ENCODE measurements around the gene ATP6V0A4.
"Not testable (repeated sequence)": the region's sequence is repeated elsewhere in the genome, so short reads cannot be mapped to it uniquely, and the experiment has no call there.

ATP6V0A4 gene

DNA sequence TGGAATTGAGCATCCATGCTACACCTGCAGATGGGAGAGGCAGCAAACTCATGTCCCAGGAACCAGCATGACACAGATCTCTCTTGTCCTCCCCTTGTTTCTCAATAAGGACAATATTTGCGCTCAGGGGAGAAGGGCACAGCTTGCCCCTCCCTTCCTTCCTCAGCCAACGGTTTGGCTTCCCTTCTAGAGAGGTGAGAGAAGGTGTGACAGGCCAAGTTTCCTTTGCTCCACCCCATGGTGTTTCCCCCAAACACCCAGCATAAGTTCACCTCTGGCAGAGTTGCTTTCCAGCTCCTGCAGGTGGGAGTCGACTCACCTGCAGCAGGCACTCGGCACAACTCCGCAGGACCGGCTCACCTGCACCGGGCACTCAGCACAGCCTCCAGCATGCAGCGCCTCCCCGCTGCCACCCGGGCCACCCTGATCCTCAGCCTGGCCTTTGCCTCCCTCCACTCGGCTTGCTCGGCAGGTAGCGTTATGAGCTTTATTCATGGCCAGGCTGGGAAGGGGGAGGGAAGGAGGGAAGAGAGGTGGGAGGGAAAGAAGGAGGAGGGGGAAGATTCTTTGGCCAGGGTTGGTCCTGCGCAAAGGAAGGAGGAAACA is at the start of gene ATP6V0A4, which contains the start of gene TMEM213:
Gene ATP6V0A4, minus strand, starts transcription at position 482 of the 606 bp plus-strand sequence. CDS start 26,949 bp downstream, outside the sequence.
Gene TMEM213, plus strand, starts transcription at position 280 of the 606 bp plus-strand sequence. Its CDS starts 111 bp downstream, at position 391.
- no peak for DNase-seq (ENCODE audit: low read depth)

DNA sequence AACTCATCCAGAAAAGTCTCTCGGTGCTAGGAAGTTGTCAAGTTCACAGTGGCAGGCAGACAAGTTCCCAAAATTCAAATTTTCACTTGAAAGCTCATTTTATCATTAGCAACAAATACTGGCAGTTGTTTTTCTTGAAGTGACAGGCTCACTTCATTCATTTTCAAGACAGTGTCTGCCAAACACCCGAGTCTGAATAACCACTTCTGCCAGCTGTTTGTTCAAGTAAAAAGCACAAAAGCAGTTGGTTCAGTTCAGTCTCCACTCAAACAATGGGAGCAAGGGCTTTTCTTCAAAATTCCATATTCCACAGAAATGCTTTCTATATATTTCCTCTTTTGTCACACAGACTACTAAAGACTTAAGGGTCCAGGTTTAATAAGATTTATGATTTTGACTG is 47.7 kb upstream of the ATP6V0A4 start:
- no peak for DNase-seq (ENCODE audit: low read depth)

DNA sequence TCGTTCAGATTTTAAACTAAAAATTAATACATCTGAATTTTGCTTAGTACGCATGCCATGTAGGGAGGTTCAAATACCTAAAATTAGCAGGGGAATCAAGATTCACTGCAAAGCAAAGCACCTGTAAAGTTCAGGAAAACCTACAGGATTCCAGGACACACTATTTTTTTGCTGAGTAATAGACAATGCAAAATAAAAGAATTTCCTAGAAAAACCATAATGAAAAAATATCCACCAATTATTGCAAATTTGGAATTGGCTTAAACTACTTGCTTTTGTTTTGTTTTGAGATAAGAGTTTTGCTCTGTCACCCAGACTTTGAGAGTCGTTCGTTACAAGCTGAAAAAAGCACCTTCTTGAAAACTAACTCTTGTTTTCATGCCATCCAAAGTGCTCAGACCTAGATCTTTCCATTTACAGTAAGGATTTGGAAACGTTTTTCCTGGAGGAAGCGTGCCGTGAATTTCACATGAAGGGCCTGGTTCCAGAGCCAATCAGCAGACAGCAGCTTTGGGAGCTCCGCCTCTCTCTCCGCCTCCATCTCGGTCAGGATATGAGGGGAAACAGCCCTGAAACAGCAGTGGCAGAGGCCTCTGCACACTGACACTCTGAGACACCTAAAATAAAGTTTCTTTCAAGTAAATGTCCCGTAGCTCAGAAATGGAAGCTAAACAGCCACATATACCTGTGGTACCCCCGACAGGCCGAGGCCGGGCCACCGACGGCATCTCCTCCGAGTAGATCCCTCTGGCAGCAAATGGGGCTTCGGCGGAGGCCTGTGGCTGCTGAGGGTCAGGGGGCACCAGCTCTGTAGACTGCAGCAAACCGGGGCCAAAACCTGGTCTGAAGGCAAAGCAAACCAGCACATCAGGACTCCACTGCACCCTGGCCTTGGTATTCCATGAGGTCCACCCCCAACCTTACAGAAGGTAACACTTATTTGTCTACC is 45.9 kb upstream of the ATP6V0A4 start:
- no peak for DNase-seq (ENCODE audit: low read depth)

DNA sequence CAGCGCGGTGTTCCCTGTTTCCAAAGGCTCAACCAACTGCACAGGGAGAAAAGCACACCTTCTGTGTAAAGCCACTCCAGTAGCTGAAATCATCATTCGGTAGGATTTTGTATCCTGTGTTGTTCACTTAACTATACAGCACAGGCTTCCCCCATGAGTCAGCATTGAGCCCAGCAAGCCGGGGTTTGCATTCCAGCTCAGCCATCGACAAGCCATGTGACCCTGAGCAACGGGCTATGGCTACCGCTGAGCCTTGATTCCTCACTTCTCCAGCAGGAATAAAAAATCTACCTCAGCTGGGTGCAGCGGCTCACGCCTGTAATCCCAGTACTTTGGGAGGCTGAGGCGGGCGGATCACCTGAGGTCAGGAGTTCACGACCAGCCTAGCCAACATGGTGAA is 44.1 kb upstream of the ATP6V0A4 start:
- DNase-seq (ENCODE audit: low read depth) = peak; percentile 8

DNA sequence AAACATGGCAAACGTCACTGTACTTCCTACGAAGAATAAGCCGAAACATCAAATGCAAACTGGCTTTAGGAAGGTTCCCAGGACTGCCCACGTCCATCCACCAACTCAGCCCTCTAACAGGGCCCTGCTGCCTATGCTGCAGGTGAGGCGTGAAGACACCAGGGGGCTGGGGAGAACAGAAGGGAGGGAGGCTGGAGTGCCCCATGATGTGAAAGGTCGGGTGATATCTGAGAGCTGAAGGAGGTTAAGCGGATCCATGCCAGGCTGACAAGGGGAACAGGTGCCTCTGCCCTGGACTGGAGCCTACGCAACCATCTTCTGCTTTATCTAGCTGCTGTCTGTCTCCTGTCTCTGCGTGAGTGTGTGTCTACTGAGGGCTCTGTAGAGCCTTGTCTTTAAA is 40.2 kb upstream of the ATP6V0A4 start:
- no peak for DNase-seq (ENCODE audit: low read depth)

DNA sequence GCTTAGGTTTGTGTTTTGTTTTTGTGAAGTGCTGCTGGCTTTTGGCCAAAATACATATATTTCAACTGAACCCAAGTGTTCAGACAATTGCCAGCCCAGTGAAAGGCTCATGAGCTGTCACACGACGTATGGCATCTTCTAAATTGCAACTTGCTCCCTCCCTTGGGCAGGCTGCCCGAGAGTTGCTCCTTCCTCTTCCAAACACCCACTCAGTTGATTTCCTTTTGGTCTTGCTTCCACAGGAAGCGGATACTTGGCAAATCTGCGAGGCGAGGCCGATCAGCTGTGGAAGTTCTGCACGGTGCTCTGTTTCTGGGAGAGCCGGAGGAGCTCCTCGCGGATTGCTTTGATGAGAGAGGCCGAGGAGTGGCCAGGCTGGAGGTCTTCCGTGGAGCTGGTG is 39.6 kb upstream of the ATP6V0A4 start:
- no peak for DNase-seq (ENCODE audit: low read depth)

DNA sequence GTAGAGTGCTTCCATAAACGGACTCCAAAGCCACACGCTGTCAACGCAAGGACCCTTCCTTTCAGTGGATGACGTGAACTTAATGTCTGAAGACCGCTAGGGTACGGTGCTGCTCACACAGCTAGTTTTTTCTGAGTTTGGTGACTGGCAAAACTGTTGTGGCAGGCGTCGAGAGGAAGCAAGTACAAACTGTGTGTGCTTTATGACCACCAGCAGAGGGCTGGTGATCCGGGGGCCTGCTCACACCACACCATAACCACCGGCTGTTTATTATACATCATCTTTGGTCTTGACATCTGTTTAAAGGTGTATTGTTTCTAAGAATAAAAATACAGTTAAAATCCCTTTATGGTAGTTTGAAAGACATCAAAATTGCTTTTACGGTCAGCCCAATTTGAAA is 37.1 kb upstream of the ATP6V0A4 start:
- no peak for DNase-seq (ENCODE audit: low read depth)

DNA sequence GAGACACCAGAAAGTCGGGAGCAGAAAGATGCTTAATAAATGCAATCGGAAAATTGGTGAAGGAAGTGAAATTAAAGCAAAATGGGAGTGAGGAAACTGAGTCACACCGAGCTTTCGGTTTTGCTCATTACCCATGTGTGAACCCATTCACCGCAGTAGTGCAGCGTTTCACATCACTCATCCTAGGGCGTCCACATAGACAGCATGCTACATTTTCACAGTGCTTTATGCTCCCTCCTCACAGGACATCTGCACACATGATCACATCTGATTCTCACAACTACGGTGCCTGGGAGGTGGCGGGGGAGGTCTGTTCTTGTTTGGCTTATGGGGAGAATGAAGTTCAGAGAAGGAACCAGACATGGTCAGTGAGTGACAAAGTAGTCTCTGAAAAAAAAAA is 36.6 kb upstream of the ATP6V0A4 start:
- no peak for DNase-seq (ENCODE audit: low read depth)

DNA sequence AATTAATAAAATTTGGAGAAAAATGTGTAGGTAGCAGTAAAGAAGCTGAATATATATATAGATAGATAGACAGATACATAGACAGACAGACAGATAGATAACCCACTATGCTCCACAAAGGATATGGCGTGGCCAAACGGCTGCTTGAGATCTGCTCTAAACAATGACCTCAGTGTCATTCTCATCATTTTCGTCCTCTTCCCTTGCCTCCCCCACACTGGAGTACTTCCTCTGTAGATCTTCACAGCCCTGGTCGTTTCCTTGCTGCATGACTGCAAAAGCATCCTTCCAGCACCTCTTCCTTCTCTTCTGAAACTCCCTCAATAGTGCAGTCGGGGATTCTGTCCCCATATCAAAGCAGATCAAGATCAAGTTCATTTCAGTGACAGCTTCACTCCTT is 35.6 kb upstream of the ATP6V0A4 start:
- no peak for DNase-seq (ENCODE audit: low read depth)

DNA sequence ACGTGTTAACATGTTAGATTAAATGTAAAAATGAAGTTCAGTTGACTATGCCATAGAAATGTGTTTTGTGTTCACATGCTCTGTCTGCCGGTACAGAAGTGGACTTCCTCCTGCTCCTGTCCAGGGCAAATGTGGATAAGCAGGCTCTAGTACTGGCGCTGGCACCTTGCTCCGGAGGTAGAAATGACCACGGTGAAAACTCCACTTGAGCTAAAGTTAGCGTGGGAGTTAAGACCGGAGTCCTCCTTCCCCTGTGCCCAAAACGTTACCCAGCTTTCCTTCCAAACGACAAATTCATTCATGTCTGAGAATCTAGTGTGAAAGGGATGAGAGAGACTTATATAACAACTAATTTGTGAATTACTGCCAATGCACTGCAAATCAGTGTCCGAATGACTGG is 35.0 kb upstream of the ATP6V0A4 start:
- DNase-seq (ENCODE audit: low read depth) = no peak

DNA sequence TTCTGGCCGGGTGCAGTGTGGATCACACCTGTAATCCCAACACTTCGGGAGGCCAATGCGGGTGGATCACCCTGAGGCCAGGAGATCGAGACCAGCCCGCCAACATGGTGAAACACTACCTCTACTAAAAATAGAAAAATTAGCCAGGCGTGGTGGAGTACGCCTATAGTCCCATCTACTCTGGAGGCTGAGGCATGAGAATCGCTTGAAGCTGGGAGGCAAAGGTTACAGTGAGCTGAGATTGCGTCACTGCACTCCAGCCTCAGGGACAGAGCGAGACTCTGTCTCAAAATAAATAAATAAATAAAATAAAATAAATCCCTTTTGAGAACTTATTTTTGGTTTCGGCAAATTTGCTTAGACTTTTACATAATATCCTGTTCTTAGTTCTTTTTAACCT is 31.3 kb upstream of the ATP6V0A4 start:
- no peak for DNase-seq (ENCODE audit: low read depth)

DNA sequence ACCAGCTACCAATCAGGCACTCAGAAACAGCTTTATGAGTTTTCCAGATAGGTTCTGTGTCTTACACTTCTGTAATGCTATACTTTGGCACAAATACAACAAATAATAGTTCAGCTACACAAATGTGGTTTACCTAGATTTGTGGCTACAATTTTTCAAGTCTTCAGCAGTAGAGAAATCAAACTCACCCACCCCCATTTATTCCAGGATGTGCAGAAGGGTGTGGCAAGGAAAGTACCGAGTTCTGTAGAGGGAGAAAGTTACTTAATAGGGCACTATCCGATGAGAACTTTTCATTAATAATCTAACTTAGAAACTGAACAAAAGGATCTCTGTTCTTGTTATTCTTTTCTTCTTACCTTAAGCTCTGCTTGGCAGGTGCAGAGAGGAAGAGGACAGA is 30.3 kb upstream of the ATP6V0A4 start:
- no peak for DNase-seq (ENCODE audit: low read depth)

DNA sequence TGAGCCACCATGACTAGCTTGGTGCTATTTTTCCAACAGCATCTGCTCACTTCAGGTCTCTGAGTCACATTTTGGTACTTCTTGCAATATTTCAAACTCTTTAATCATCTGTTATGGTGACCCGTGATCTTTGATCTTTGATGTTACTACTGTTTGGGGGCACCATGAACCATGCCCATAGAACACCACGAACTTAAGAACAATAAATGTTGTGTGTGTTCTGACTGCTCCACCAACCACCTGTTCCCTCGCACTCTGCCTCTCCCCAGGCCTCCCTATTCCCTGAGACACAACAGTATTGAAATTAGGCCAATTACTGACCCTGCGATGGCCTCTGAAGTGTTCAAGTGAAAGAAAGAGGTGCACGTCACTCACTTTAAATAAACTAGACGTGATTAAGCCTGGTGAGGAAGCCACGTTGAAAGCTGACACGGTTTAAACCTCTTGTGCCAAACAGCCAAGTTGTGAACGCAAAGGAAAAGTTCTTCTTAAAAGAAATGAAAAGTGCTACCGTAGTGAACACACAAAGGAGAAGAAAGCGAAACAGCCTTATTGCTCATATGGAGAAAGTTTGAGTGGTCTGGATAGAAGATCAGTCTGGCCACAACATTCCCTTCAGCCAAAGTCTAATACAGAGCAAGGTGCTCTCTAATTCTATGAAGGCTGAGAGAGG is 27.2 kb upstream of the ATP6V0A4 start:
- no peak for DNase-seq (ENCODE audit: low read depth)

DNA sequence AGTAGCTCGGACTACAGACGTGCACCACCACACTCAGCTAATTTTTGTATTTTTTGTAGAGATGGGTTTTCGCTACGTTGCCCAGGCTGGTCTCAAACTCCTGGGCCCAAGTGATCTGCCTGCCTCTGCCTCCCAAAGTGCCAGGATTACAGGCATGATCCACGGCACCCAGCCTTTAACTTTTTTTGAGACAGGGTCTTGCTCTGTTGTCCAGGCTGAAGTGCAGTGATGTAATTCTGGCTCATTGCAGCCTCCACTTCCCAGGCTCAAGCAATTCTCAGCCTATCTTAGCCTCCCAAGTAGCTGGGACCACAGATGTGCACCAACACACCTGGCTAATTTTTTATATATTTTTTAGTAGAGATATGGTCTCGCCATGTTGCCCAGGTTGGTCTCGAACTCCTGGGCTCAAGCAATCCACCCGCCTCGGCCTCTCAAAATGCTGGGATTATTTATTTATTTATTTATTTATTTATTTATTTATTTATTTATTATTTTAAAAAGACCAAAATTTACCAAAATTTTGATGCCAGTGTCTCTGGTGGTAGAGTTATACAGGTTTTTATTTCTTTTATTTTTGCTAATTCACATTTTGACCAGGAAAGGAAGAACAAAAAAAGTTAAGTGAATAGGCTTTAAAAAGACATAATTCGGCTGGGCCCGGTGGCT is 25.0 kb upstream of the ATP6V0A4 start:
- DNase-seq (ENCODE audit: low read depth) = no peak

DNA sequence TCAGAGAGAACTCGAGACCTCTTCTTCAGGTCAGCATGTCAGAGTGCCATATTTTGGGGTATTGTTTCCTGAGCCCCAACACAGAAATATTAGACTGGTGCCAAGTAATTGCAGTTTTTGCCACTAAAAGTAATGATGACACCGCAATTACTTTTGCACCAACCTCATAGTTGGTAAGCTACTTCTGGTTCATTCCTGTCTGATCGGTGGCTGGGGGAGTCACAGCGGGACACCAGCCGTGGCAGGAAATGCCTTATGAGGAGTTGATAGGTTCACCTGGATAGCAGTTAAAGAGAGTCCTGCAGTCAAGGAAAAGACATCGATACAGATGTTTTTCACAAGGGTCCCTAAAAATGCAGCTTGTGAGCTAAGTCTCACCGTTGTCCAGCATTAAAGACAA is 23.9 kb upstream of the ATP6V0A4 start:
- no peak for DNase-seq (ENCODE audit: low read depth)

DNA sequence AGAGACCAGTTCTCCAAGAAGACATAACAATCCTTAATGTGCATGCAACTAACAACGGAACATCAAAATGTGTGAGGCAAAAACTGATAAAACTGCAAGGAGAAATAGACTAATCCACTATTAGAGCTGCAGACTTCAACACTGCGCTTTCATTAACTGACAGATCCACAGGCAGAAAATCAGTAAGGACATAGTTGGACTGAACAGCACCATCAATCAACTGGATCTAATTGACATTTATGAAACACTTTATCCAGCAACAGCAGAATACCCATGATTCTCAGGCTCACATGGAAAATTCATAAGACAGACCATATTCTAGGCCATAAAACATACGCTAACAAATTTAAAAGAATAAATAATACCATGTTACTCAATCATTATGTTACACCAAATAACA is 21.6 kb upstream of the ATP6V0A4 start:
- no peak for DNase-seq (ENCODE audit: low read depth)

DNA sequence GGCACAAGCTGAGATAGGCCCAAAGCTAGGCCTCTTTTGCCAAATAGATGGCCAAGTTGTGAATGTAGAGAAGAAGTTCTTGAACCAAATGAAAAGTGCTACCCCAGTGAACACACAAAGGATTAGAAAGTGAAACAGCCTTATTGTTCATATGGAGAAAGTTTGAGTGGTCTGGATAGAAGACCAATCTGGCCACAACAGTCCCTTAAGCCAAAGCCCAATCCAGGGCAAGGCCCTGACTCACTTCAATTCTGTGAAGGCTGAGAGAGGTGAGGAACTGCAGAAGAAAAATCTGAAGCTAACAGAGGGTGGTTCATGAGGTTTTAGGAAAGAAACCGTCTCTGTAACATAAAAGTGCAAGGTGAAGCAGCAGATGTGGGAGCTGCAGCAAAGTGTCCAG is 18.7 kb upstream of the ATP6V0A4 start:
- DNase-seq (ENCODE audit: low read depth) = no peak

DNA sequence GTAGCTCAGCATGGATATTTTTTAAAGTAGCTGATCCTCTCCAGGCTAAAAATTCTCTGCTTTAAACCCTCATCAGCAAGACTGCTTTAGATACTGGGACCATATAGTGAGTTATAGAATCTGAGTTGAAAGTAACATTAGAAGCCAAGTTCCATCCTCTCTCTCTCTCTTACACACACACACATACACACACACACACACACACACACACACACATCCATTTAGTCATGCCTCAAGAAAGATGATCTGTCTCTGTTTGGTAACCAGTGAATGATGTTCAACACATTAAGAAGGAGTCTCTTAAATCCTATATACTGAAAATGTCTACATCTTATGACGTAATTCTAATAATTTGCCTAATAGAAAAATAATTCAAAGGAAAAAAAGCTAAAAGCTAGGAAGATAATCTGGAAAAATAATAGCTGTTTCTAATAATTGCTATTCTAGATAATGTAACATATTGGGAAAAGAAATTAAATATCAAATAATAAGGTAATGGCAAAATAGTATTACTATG is 16.9 kb upstream of the ATP6V0A4 start:
- no peak for DNase-seq (ENCODE audit: low read depth)

DNA sequence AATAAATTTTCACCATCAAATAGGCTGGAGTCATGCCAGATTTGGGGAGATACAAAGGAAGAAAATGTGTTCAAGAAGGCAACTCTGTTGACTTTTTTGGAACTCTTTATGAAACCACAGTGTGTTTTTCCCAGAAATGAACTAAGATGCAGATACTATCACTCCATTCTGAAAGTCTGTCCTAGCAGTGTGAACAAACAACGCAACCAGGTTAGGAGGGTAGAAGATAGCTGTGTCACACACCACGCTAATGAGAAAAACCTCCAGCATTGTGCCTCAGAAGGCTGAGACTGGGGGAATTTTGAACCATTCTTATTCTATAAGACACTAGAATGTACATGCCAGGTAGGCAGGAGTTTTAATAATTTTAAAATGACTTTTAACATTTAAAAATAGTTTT is 15.9 kb upstream of the ATP6V0A4 start:
- DNase-seq (ENCODE audit: low read depth) = no peak

DNA sequence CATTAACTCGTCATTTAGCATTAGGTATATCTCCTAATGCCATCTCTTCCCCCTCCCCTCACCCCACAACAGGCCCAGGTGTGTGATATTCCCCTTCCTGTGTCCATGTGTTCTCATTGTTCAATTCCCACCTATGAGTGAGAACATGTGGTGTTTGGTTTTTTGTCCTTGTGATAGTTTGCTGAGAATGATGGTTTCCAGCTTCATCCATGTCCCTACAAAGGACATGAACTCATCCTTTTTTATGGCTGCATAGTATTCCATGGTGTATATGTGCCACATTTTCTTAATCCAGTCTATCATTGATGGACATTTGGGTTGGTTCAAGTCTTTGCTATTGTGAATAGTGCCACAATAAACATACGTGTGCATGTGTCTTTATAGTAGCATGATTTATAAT is 13.3 kb upstream of the ATP6V0A4 start:
- not testable (repeated sequence) for DNase-seq (ENCODE audit: low read depth)

DNA sequence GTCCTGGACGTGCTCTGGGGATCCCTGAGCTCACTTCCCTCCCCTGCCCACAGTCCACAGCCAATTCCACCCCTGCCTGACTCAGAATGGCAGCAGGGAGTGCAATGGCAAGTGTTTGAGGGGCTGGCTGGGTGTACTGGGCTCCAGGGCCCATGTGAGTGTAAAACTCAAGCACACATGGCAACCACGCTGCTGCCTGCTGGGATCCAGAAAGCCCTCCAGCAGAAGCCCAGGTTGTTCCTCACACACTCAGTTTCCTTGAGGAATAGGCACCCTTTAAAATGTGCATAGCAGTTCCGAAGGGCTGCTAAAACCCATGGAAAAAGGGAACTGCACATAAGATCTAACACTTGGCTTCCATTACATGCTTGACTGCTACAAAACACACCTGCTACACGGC is 11.3 kb upstream of the ATP6V0A4 start:
- DNase-seq (ENCODE audit: low read depth) = no peak

DNA sequence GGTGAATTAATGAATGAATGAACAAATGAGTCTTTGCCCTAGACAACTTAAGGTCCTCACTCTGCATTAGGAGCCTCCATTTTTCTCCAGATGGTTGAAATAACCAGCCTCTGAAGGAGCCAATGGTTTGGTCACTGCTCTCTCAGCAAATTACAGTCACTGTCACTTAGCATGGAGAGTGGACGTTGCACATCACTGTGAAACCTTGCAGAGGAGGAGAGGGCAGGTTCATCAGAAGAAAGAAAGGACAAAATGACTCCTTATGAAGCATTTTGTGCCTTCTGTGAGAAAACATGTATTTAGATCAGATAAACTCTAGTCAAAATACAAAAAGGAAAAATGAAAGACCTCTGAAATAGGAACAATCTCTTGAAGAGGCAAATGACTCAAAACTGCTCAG is 6.6 kb upstream of the ATP6V0A4 start:
- no peak for DNase-seq (ENCODE audit: low read depth)

Measured in GM04504 (cell line).